Stomach (tissue), 4 donors: ENCODE measurements around the gene CRACR2B.

Experiments used
- CTCF ChIP-seq, 7 experiments: fragments of 450-650 bp in 4 of 7; fragments of 200-600 bp in 3 of 7; sonication (generic) in 3 of 7; IDR thresholded peaks; one replicate each; pipeline ENCODE4 v1.5.1; 2016 to 2019; ENCODE audit warnings: antibody characterized with exemption in 7 of 7, control low read depth in 2 of 7, mild to moderate bottlenecking in 1 of 7
- POLR2A ChIP-seq, 4 donors: fragments of 450-650 bp; IDR thresholded peaks; one replicate each; pipeline ENCODE4 v1.6.1; 2016; ENCODE audit warnings: antibody characterized with exemption in 4 of 4, control low read depth in 2 of 4, mild to moderate bottlenecking in 1 of 4, moderate library complexity in 1 of 4
- POLR2AphosphoS5 ChIP-seq, 3 donors: sonication (generic); formaldehyde crosslinking; IDR thresholded peaks; one replicate each; pipeline ENCODE4 v1.6.1; 2016; ENCODE audit warnings: antibody characterized with exemption in 3 of 3

GRCh38 chr11:831961-832528 lies 4.3 kb downstream of the CRACR2B start:
- TF ChIP-seq CTCF (IDR thresholded peaks at IDR 0.05) (no peak), POLR2AphosphoS5 (IDR thresholded peaks at IDR 0.05) (no peak), POLR2A (IDR thresholded peaks at IDR 0.05) (no peak)
